NT2/D1 (cell line): ENCODE measurements around the gene PGBD5.

ENCODE experiments used
- SUZ12 ChIP-seq: IDR thresholded peaks from 2 replicates; pipeline ENCODE4 v1.6.1; 2011; ENCODE audit not compliant: insufficient read length, insufficient read depth; ENCODE audit errors: extremely low read depth
- YY1 ChIP-seq: IDR thresholded peaks from 2 replicates; pipeline ENCODE4 v1.6.1; 2011; ENCODE audit not compliant: insufficient read length, insufficient read depth

GRCh38 chr1:230350208-230350921 is 75.8 kb downstream of the PGBD5 start:
- TF ChIP-seq SUZ12 (no peak), YY1 (no peak)
